ENCODE results near the gene GHR. TPM values are rescaled to one million over a fixed set of nuclear protein-coding genes. Genes with fewer than 3 reads are reported as not detected.

The GHR gene
- total and polyA plus RNA-seq, 10 of the 15 experiments (the other 5 are each of a cell fraction or from before 2014, with no cell fraction given), result 0.23 to 10.2 (median 0.48) TPM

- TF ChIP-seq ZBTB11 (CRISPR knock-in tag; IDR thresholded peaks at IDR 0.05), result no peak
- TF ChIP-seq REST (IDR thresholded peaks at IDR 0.05; ENCODE audit: low read depth, low read length), result no peak
- no peak for TF ChIP-seq CBFB (IDR thresholded peaks at IDR 0.05; ENCODE audit: low read depth)
- TF ChIP-seq NFYB (IDR thresholded peaks at IDR 0.05; ENCODE audit: insufficient read depth, low read depth, low read length), result no peak
These were observed 148.0 kb downstream of the GHR start (continued) for GRCh38 chr5:42570966-42571960.

Measured in GM12878 (cell line).